A549 (cell line): Measurements from ENCODE around the gene FAAP100. TPM values are rescaled to one million over a fixed set of nuclear protein-coding genes. Genes with fewer than 3 reads are reported as not detected.

Experiments used
- ATAC-seq, 2 experiments: fragments of 200-7000 bp in 1 of 2; fragments of >200 bp in 1 of 2; cut with Nextera tagmentation in 1 of 2; cut with Tn5 transposase in 1 of 2; 3 replicates each; pipeline versions ENCODE4 v1.8.0 to v1.9.1; 2018 to 2020; ENCODE audit warnings: mild to moderate bottlenecking in 1 of 2, moderate library complexity in 1 of 2
- CTCF ChIA-PET: fragments of 300-600 bp; sonication (Branson Sonifier 250); formaldehyde crosslinking; extraction: SDS; loops from one replicate; lab custom pipeline; 2021; ENCODE audit warnings: antibody characterized with exemption, inconsistent platforms; lab: Yijun Ruan, JAX
- POLR2A ChIA-PET: fragments of 350-600 bp; formaldehyde crosslinking; extraction: SDS; loops from one replicate; lab custom pipeline; 2021; ENCODE audit warnings: antibody characterized with exemption, inconsistent platforms; lab: Yijun Ruan, JAX
- DNase-seq, 2 experiments: peaks; one replicate each; pipeline versions ENCODE4 v3.0.0 to v3.0.0-alpha.2; 2011 to 2016; ENCODE audit warnings: low read depth in 1 of 2, low spot score in 1 of 2
- FAIRE-seq: peaks from 2 replicates; lab custom pipeline; 2011; peaks lifted over from hg19 to GRCh38; lab: Jason Lieb, UNC
- H3K27ac ChIP-seq, 2 experiments: fragments of >200 bp; sonication (Bioruptor Twin); formaldehyde crosslinking; 3 replicates each; pipeline ENCODE4 v1.5.1; 2016 to 2017
- H3K4me1 ChIP-seq: fragments of >200 bp; sonication (Bioruptor Twin); formaldehyde crosslinking; 3 replicates; pipeline ENCODE4 v1.6.1; 2016
- H3K4me2 ChIP-seq: fragments of >200 bp; sonication (Bioruptor Twin); formaldehyde crosslinking; 3 replicates; pipeline ENCODE4 v1.6.1; 2016
- H3K4me3 ChIP-seq: fragments of >200 bp; sonication (Bioruptor Twin); formaldehyde crosslinking; 3 replicates; pipeline ENCODE4 v1.5.1; 2016
- H3K9me3 ChIP-seq: fragments of >200 bp; sonication (Bioruptor Twin); formaldehyde crosslinking; 3 replicates; pipeline ENCODE4 v1.6.1; 2016
- BCL3 ChIP-seq: fragments of >200 bp; sonication (Bioruptor Twin); formaldehyde crosslinking; IDR thresholded peaks from 3 replicates; pipeline ENCODE4 v1.6.1; 2016
- BHLHE40 ChIP-seq: IDR thresholded peaks from 2 replicates; pipeline ENCODE4 v1.6.1; 2012; ENCODE audit warnings: low read depth, low read length, inconsistent platforms
- CBX8 ChIP-seq: fragments of 200-600 bp; sonication (generic); IDR thresholded peaks from 2 replicates; pipeline ENCODE4 v1.6.1; 2016
- CEBPB ChIP-seq, 2 experiments: fragments of >200 bp in 1 of 2; sonication (Bioruptor Twin) in 1 of 2; formaldehyde crosslinking in 1 of 2; IDR thresholded peaks; 2 replicates each; pipeline ENCODE4 v1.6.1; 2012 to 2016
- CHD4 ChIP-seq: fragments of 200-600 bp; sonication (generic); IDR thresholded peaks from 2 replicates; pipeline ENCODE4 v1.6.1; 2016; ENCODE audit warnings: antibody characterized with exemption, mild to moderate bottlenecking, borderline replicate concordance
- EHF ChIP-seq: fragments of 250-450 bp; sonication (Bioruptor Pico); IDR thresholded peaks from 2 replicates; pipeline ENCODE4 v1.5.0; 2020; ENCODE audit warnings: mild to moderate bottlenecking
- ELK1 ChIP-seq: fragments of 150-350 bp; IDR thresholded peaks from 2 replicates; pipeline ENCODE4 v1.6.1; 2014; ENCODE audit warnings: low read depth, mild to moderate bottlenecking, low read length
- EP300 ChIP-seq, 2 experiments: fragments of >200 bp; sonication (Bioruptor Twin); formaldehyde crosslinking; IDR thresholded peaks; 2 replicates in 1 of 2; 3 replicates in 1 of 2; pipeline ENCODE4 v1.6.1; 2016 to 2017
- ESRRA ChIP-seq: fragments of 150-350 bp; IDR thresholded peaks from 2 replicates; pipeline ENCODE4 v1.6.1; 2014; ENCODE audit warnings: mild to moderate bottlenecking, low read length, borderline replicate concordance
- FOSL2 ChIP-seq, 2 experiments: fragments of 450-650 bp in 1 of 2; fragments of >200 bp in 1 of 2; sonication (Bioruptor Twin) in 1 of 2; formaldehyde crosslinking; IDR thresholded peaks; 2 replicates each; pipeline versions ENCODE4 v1.5.0 to v1.6.1; 2016 to 2020; ENCODE audit warnings: mild to moderate bottlenecking in 1 of 2, moderate library complexity in 1 of 2
- FOXS1 ChIP-seq: fragments of 250-450 bp; sonication (Bioruptor Pico); IDR thresholded peaks from 2 replicates; pipeline ENCODE4 v1.5.0; 2020; ENCODE audit warnings: mild to moderate bottlenecking, moderate library complexity
- GATA3 ChIP-seq: IDR thresholded peaks from 2 replicates; pipeline ENCODE4 v1.6.1; 2012; ENCODE audit warnings: borderline replicate concordance
- HDAC2 ChIP-seq: fragments of 200-600 bp; sonication (generic); IDR thresholded peaks from 2 replicates; pipeline ENCODE4 v1.6.1; 2016
- HES2 ChIP-seq: fragments of >200 bp; sonication (Bioruptor Twin); formaldehyde crosslinking; IDR thresholded peaks from 2 replicates; pipeline ENCODE4 v1.6.1; 2016
- HOXA7 ChIP-seq: fragments of 250-450 bp; sonication (Bioruptor Pico); IDR thresholded peaks from 2 replicates; pipeline ENCODE4 v1.5.0; 2020; ENCODE audit warnings: mild to moderate bottlenecking, moderate library complexity
- HOXB13 ChIP-seq: fragments of 250-450 bp; sonication (Bioruptor Pico); IDR thresholded peaks from 2 replicates; pipeline ENCODE4 v1.5.0; 2020; ENCODE audit warnings: low read depth, mild to moderate bottlenecking, moderate library complexity
- HOXB5 ChIP-seq: fragments of 250-450 bp; sonication (Bioruptor Pico); IDR thresholded peaks from 2 replicates; pipeline ENCODE4 v1.5.0; 2020; ENCODE audit warnings: mild to moderate bottlenecking, moderate library complexity
- KDM1A ChIP-seq: fragments of 200-600 bp; sonication (generic); IDR thresholded peaks from 2 replicates; pipeline ENCODE4 v1.6.1; 2016; ENCODE audit warnings: low read depth, mild to moderate bottlenecking
- KDM5A ChIP-seq: fragments of 200-600 bp; sonication (generic); IDR thresholded peaks from 2 replicates; pipeline ENCODE4 v1.6.1; 2016; ENCODE audit warnings: antibody characterized with exemption, mild to moderate bottlenecking
- MAFK ChIP-seq: fragments of 450-650 bp; IDR thresholded peaks from 2 replicates; pipeline ENCODE4 v1.6.1; 2014; ENCODE audit not compliant: partially characterized antibody
- NFE2L2 ChIP-seq: fragments of 150-350 bp; conservative IDR thresholded peaks from 2 replicates; pipeline ENCODE4 v1.6.1; 2014; ENCODE audit warnings: low read length
- NPAS2 ChIP-seq: fragments of 250-450 bp; sonication (Bioruptor Pico); IDR thresholded peaks from 2 replicates; pipeline ENCODE4 v1.8.0; 2022; ENCODE audit warnings: mild to moderate bottlenecking, moderate library complexity, borderline replicate concordance
- NR3C1 ChIP-seq: fragments of >200 bp; sonication (Bioruptor Twin); formaldehyde crosslinking; IDR thresholded peaks from 3 replicates; pipeline ENCODE4 v1.6.1; 2017
- POLR2A ChIP-seq: IDR thresholded peaks from 2 replicates; pipeline ENCODE4 v1.6.1; 2012; ENCODE audit warnings: mild to moderate bottlenecking, low read length
- POLR2AphosphoS2 ChIP-seq: conservative IDR thresholded peaks from 2 replicates; pipeline ENCODE4 v1.6.1; 2012; ENCODE audit warnings: low read length, improper control_type of control experiment, inconsistent platforms
- RAD21 ChIP-seq, 2 experiments: fragments of >200 bp in 1 of 2; sonication (Bioruptor Twin) in 1 of 2; formaldehyde crosslinking in 1 of 2; IDR thresholded peaks in 1 of 2; conservative IDR thresholded peaks in 1 of 2; 2 replicates in 1 of 2; 3 replicates in 1 of 2; pipeline ENCODE4 v1.6.1; 2012 to 2018; ENCODE audit warnings: inconsistent platforms in 1 of 2
- RCOR1 ChIP-seq: fragments of 150-350 bp; IDR thresholded peaks from 2 replicates; pipeline ENCODE4 v1.6.1; 2014; ENCODE audit warnings: antibody characterized with exemption, low read length, low read depth
- RFX5 ChIP-seq: fragments of 450-650 bp; IDR thresholded peaks from 2 replicates; pipeline ENCODE4 v1.7.1; 2014; ENCODE audit warnings: antibody characterized with exemption, mild to moderate bottlenecking, moderate library complexity
- RNF2 ChIP-seq: fragments of 200-600 bp; sonication (generic); IDR thresholded peaks from 2 replicates; pipeline ENCODE4 v1.6.1; 2016; ENCODE audit warnings: low read depth, mild to moderate bottlenecking, antibody characterized with exemption, moderate library complexity, borderline replicate concordance
- SMC3 ChIP-seq: fragments of >200 bp; sonication (Bioruptor Twin); formaldehyde crosslinking; IDR thresholded peaks from 3 replicates; pipeline ENCODE4 v1.6.1; 2018; ENCODE audit warnings: inconsistent platforms
- SREBF2 ChIP-seq: fragments of 450-650 bp; IDR thresholded peaks from 2 replicates; pipeline ENCODE4 v1.6.1; 2014; ENCODE audit warnings: mild to moderate bottlenecking, moderate library complexity
- ZFP36 ChIP-seq: fragments of 450-650 bp; IDR thresholded peaks from 2 replicates; pipeline ENCODE4 v1.6.1; 2014; ENCODE audit warnings: borderline replicate concordance; ENCODE audit not compliant: partially characterized antibody
- ZNF302 ChIP-seq: fragments of 250-450 bp; sonication (Bioruptor Pico); IDR thresholded peaks from 2 replicates; pipeline ENCODE4 v1.9.0; 2021; ENCODE audit warnings: inconsistent platforms, mild to moderate bottlenecking, moderate library complexity
- ZSCAN20 ChIP-seq: fragments of 250-450 bp; sonication (Bioruptor Pico); IDR thresholded peaks from 2 replicates; pipeline ENCODE4 v1.8.0; 2022; ENCODE audit warnings: mild to moderate bottlenecking, moderate library complexity
- WGBS: methylation state at CpG from one replicate; pipeline ENCODE4 v1.1.6; 2017; ENCODE audit errors: missing lambda C conversion rate; 5-methylcytosine and 5-hydroxymethylcytosine counted together
- polyA plus RNA-seq, 4 experiments: library from polyadenylated mRNA; depleted of rRNA in 3 of 4; stranded (reverse); fragments of >200 nt; fragmentation: RNase III in 1 of 4; extraction: RNeasy Plus Mini Kit Qiagen cat#74134 plus additional on column Dnase treatment in 1 of 4; gene quantifications; 2 replicates in 3 of 4; 3 replicates in 1 of 4; pipeline ENCODE4 v1.2.3, GENCODE V29; 2011 to 2017
- TF ChIP-seq, protein P1 (sequence below): fragments of 250-450 bp; sonication (Bioruptor Pico); IDR thresholded peaks from 2 replicates; pipeline ENCODE4 v1.5.0; 2020; ENCODE audit warnings: low read depth, mild to moderate bottlenecking, moderate library complexity
- TF ChIP-seq, protein P2 (sequence below): IDR thresholded peaks from 2 replicates; pipeline ENCODE4 v1.6.1; 2012
- TF ChIP-seq, protein P3 (sequence below): fragments of 250-450 bp; sonication (Bioruptor Pico); IDR thresholded peaks from 2 replicates; pipeline ENCODE4 v1.5.0; 2021; ENCODE audit warnings: mild to moderate bottlenecking, moderate library complexity, borderline replicate concordance

FAAP100 gene
- polyA plus RNA-seq, 2 of the 4 experiments (the other 2 are of a cell fraction) = 5.4 to 16.8 TPM

DNA sequence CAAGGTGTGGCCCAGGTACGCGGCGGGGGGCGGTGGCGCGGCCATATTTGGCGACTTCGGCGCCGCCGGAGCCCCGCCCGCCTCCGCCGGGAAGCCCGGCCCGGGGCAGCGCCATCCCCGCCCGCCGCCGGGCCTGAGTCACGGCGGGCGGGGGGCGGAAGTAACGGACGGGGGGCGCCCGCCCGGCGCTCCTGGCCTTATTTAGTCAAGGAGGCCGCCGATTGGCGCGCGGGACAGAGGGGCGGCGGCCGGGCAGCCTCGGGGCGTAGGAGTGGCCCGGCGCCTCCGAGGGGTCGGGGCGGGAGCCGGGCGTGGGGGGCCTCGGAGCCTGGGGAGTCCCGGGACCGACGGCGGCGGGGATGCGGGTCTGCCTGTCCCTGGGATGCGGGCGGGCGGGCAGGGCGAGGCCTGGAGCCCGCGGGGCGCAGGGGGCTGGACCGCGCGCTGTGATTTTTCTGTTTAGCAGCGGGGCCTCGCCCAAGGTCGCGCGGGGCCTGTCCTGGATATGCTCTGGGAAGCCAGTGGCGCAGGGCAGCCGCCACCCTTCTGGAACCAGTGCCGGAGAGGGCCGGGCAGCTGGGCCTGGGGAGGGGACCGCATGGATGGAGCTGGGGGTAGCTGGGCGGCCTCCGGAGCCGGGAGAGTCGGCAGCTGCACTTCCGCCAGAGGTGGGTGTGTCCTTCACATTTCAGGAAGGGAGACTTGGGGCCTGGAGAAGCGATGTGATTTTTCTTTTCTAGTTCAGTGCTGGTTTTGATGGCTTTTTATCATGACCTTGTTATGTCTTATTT, 37.2 kb downstream of the FAAP100 start:
- ATAC-seq (peak; percentile 11 to 21), DNase-seq (peak; percentile 75 to 86), FAIRE-seq (no peak)
- Histone ChIP-seq H3K4me1 (peaks cover 38% of the 10 kb centered on the region), H3K9me3 (no peaks in the 10 kb centered on the region), H3K4me3 (peak overlapping the region; percentile 83), H3K4me2 (peak overlapping the region; percentile 87), H3K27ac (peak overlapping the region; percentile 99)
- ChIA-PET POLR2A (interaction anchor here (0.9 to 1.4 kb wide), 5 partner anchors 26 to 220 kb away, joined by 3 to 4 read pairs (median 3); partner anchors contain the start of gene SLC38A10), CTCF (interaction anchor here (0.6 to 4.7 kb wide), 4 partner anchors 13 to 86 kb away, joined by 3 to 30 read pairs (median 11); no protein-coding TSS in a partner anchor)
- 0% methylated on average over 16 of the region's 82 CpGs for WGBS
- TF ChIP-seq, protein P1, sequence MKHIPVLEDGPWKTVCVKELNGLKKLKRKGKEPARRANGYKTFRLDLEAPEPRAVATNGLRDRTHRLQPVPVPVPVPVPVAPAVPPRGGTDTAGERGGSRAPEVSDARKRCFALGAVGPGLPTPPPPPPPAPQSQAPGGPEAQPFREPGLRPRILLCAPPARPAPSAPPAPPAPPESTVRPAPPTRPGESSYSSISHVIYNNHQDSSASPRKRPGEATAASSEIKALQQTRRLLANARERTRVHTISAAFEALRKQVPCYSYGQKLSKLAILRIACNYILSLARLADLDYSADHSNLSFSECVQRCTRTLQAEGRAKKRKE = no peak
- TF ChIP-seq ZSCAN20 (CRISPR knock-in tag) = no peak
- TF ChIP-seq POLR2A = peak; percentile 47
- no peak for TF ChIP-seq RAD21 (conservative IDR thresholded peaks at IDR 0.05 in 1 of 2, IDR thresholded peaks at IDR 0.05 in 1 of 2)
- no peak for TF ChIP-seq MAFK
- no peak for TF ChIP-seq ELK1
- no peak for TF ChIP-seq ZFP36
- TF ChIP-seq HDAC2 = no peak
- TF ChIP-seq RCOR1 = no peak
- no peak for TF ChIP-seq HOXB5 (CRISPR knock-in tag)
- no peak for TF ChIP-seq NR3C1
- no peak for TF ChIP-seq ESRRA
- no peak for TF ChIP-seq EHF (CRISPR knock-in tag)
- TF ChIP-seq KDM5A = no peak
- no peak for TF ChIP-seq FOXS1 (CRISPR knock-in tag)
- TF ChIP-seq ZNF302 (CRISPR knock-in tag) = no peak
- no peak for TF ChIP-seq HOXB13
- TF ChIP-seq RFX5 = no peak
- TF ChIP-seq BCL3 = 0 out of 3 replicates have a peak, but pooled peaks have one; percentile 18
- TF ChIP-seq CHD4 = no peak
- TF ChIP-seq BHLHE40 = no peak
- TF ChIP-seq EP300 (IDR thresholded peaks at IDR 0.05) = peak in 1 of 2 experiments; percentile 22; a peak in 1 of 5 replicates
- no peak for TF ChIP-seq SREBF2
- no peak for TF ChIP-seq CEBPB (IDR thresholded peaks at IDR 0.05)
- TF ChIP-seq GATA3 = no peak
- no peak for TF ChIP-seq HOXA7
- TF ChIP-seq NPAS2 = no peak
- TF ChIP-seq, protein P2, sequence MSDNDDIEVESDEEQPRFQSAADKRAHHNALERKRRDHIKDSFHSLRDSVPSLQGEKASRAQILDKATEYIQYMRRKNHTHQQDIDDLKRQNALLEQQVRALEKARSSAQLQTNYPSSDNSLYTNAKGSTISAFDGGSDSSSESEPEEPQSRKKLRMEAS = peak; percentile 89
- no peak for TF ChIP-seq RNF2
- TF ChIP-seq POLR2AphosphoS2 = no peak; the same call in 1 of the 2 replicates
- TF ChIP-seq, protein P3, sequence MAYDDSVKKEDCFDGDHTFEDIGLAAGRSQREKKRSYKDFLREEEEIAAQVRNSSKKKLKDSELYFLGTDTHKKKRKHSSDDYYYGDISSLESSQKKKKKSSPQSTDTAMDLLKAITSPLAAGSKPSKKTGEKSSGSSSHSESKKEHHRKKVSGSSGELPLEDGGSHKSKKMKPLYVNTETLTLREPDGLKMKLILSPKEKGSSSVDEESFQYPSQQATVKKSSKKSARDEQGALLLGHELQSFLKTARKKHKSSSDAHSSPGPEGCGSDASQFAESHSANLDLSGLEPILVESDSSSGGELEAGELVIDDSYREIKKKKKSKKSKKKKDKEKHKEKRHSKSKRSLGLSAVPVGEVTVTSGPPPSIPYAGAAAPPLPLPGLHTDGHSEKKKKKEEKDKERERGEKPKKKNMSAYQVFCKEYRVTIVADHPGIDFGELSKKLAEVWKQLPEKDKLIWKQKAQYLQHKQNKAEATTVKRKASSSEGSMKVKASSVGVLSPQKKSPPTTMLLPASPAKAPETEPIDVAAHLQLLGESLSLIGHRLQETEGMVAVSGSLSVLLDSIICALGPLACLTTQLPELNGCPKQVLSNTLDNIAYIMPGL = 0 out of 2 replicates have a peak, but pooled peaks have one; percentile 67
- TF ChIP-seq SMC3 = no peak
- no peak for TF ChIP-seq HES2
- TF ChIP-seq CBX8 = no peak
- no peak for TF ChIP-seq NFE2L2
- peak; percentile 50 for TF ChIP-seq FOSL2 (IDR thresholded peaks at IDR 0.05)
- peak; percentile 88 for TF ChIP-seq FOSL2 (CRISPR knock-in tag; IDR thresholded peaks at IDR 0.05)
- no peak for TF ChIP-seq KDM1A
